Ovary (tissue), 9 donors: ENCODE data around the gene SH2B3. TPM values are rescaled to one million over a fixed set of nuclear protein-coding genes. Genes with fewer than 3 reads are reported as not detected.
A peak's percentile ranks its signal among the peaks of the same experiment; 100 is the strongest.

Experiments used
- DNase-seq, 5 donors: peaks; one replicate each; pipeline ENCODE4 v3.0.0-alpha.2; 2019 to 2020
- H3K27ac ChIP-seq, 2 donors: fragments of 200-600 bp; one replicate each; pipeline versions ENCODE4 v1.5.1 to v1.8.0; 2019 to 2022
- H3K27me3 ChIP-seq: fragments of 200-600 bp; one replicate; pipeline ENCODE4 v1.8.0; 2022
- H3K36me3 ChIP-seq: fragments of 200-600 bp; sonication (generic); one replicate; pipeline ENCODE4 v1.5.1; 2019
- H3K4me1 ChIP-seq: one replicate; pipeline ENCODE4 v1.8.1; 2013; ENCODE audit warnings: mild to moderate bottlenecking, moderate library complexity; ENCODE audit not compliant: insufficient read depth
- H3K4me3 ChIP-seq: fragments of 200-600 bp; sonication (generic); one replicate; pipeline ENCODE4 v1.5.1; 2017
- H3K9me3 ChIP-seq, 2 donors: fragments of 200-600 bp in 1 of 2; sonication (generic) in 1 of 2; one replicate each; pipeline versions ENCODE4 v1.5.1 to v1.8.1; 2013 to 2019; ENCODE audit warnings: mild to moderate bottlenecking in 1 of 2, moderate library complexity in 1 of 2
- CTCF ChIP-seq, 3 donors: fragments of 450-650 bp in 2 of 3; fragments of 200-600 bp in 1 of 3; IDR thresholded peaks; one replicate each; pipeline versions ENCODE4 v1.5.1 to v1.8.0; 2016 to 2022; ENCODE audit warnings: antibody characterized with exemption in 3 of 3, mild to moderate bottlenecking in 1 of 3
- EP300 ChIP-seq: sonication (generic); formaldehyde crosslinking; IDR thresholded peaks from one replicate; pipeline ENCODE4 v1.6.1; 2017; ENCODE audit warnings: antibody characterized with exemption
- POLR2A ChIP-seq: fragments of 450-650 bp; IDR thresholded peaks from one replicate; pipeline ENCODE4 v1.6.1; 2017; ENCODE audit warnings: antibody characterized with exemption, mild to moderate bottlenecking, moderate library complexity
- WGBS, 3 donors: extraction: QIAGEN DNeasy Blood & Tissue Kit in 1 of 3; methylation state at CpG; one replicate each; pipeline versions ENCODE4 v1.1.5 to v1.1.7; 2013 to 2017; 5-methylcytosine and 5-hydroxymethylcytosine counted together
- intact Hi-C, 4 donors: fragments of 100-400 bp; cut with DNase I; formaldehyde crosslinking; loops; one replicate each; pipeline versions ENCODE4 v1.11.0 to v1.15.1; 2022 to 2023
- polyA plus RNA-seq, 2 donors: library from polyadenylated mRNA; stranded (reverse); fragments of 200-250 nt in 1 of 2; fragments of 350-450 nt in 1 of 2; fragmentation: Illumina TruSeq in 1 of 2; extraction: RNeasy Lipid Tissue Mini Kit (QIAGEN cat#74804) in 1 of 2; gene quantifications; one replicate each; pipeline ENCODE4 v1.2.3, GENCODE V29; 2013 to 2014
- total RNA-seq, 7 donors: library from RNA; depleted of rRNA in 2 of 7; stranded (reverse); fragments of >200 nt in 2 of 7; fragmentation: NEBNext Ultra II Directional in 3 of 7; extraction: Animal tissue kit (Norgen Biotek cat#: 25700) in 3 of 7; gene quantifications; one replicate each; pipeline versions ENCODE4 v1.1.0 to v1.2.4, GENCODE V29; 2016 to 2023
- donor health status: DM: no; HTN: no; CAD: no; lungs with moderate emphysema.
- donor health status: DM: no; HTN: no; CAD: no.
- donor health status: Bipolar disorder and iron deficiency.
- donor health status: DM: yes; HTN: yes; CAD: no.
- donor health status: DM: no; HTN: no; CAD: no.
- donor health status: DM: yes; HTN: yes; CAD: no.

Gene SH2B3
- total and polyA plus RNA-seq, 9 donors = 7.2 to 24.0 (median 14.3) TPM

GRCh38 chr12:111469401-111469800 is 63.7 kb downstream of the SH2B3 start:
- intact Hi-C loops = no loop called here
- no peaks in the 10 kb centered on the region for H3K4me1 ChIP-seq
- H3K27ac ChIP-seq = no peak overlapping the region
- H3K36me3 ChIP-seq = no peaks in the 10 kb centered on the region
- TF ChIP-seq EP300 = no peak
- TF ChIP-seq CTCF (IDR thresholded peaks at IDR 0.05) = no peak
- TF ChIP-seq POLR2A = no peak
- no peaks in the 10 kb centered on the region for H3K9me3 ChIP-seq
- no peaks in the 10 kb centered on the region for H3K27me3 ChIP-seq
- DNase-seq = no peak
- H3K4me3 ChIP-seq = no peak overlapping the region
- 42 to 61% (median 44%) methylated on average over 2 of the region's 2 CpGs for WGBS, 3 donors

- H3K9me3 ChIP-seq = no peaks in the 10 kb centered on the region
- H3K27ac ChIP-seq = no peak overlapping the region
Observed at GRCh38 chr12:111471236-111471635, 65.5 kb downstream of the SH2B3 start.

GRCh38 chr12:111482462-111482861 is 76.7 kb downstream of the SH2B3 start:
- no peak overlapping the region for H3K4me3 ChIP-seq
- H3K9me3 ChIP-seq = no peaks in the 10 kb centered on the region
- no peak for DNase-seq
- no peaks in the 10 kb centered on the region for H3K27me3 ChIP-seq
- WGBS, 3 donors = 93 to 97% (median 95%) methylated on average over 2 of the region's 2 CpGs
- H3K4me1 ChIP-seq = no peaks in the 10 kb centered on the region
- no peak for TF ChIP-seq EP300
- TF ChIP-seq POLR2A = no peak
- no peak for TF ChIP-seq CTCF (IDR thresholded peaks at IDR 0.05)
- intact Hi-C loops = no loop called here
- H3K36me3 ChIP-seq = no peaks in the 10 kb centered on the region
- H3K27ac ChIP-seq = no peak overlapping the region

More at GRCh38 chr12:111471236-111471635, 65.5 kb downstream of the SH2B3 start:
- Histone ChIP-seq H3K36me3 (no peaks in the 10 kb centered on the region), H3K27me3 (no peaks in the 10 kb centered on the region), H3K4me3 (no peak overlapping the region), H3K4me1 (no peaks in the 10 kb centered on the region)
- DNase-seq = no peak
- WGBS, 3 donors = 74 to 90% (median 88%) methylated on average over 2 of the region's 2 CpGs
- intact Hi-C loops = no loop called here
- no peak for TF ChIP-seq CTCF (IDR thresholded peaks at IDR 0.05)
- TF ChIP-seq EP300 = no peak
- no peak for TF ChIP-seq POLR2A

- H3K27ac ChIP-seq = no peak overlapping the region
- TF ChIP-seq CTCF (IDR thresholded peaks at IDR 0.05) = no peak
- TF ChIP-seq EP300 = no peak
- TF ChIP-seq POLR2A = no peak
Observed at GRCh38 chr12:111488271-111488670, 82.5 kb downstream of the SH2B3 start.

More at GRCh38 chr12:111488271-111488670, 82.5 kb downstream of the SH2B3 start:
- intact Hi-C loops = no loop called here
- Histone ChIP-seq H3K36me3 (no peaks in the 10 kb centered on the region), H3K4me1 (peaks cover 2% of the 10 kb centered on the region), H3K4me3 (no peak overlapping the region), H3K27me3 (no peaks in the 10 kb centered on the region), H3K9me3 (no peaks in the 10 kb centered on the region)
- peak in 3 of 5 donors; percentile 54 to 75 (median 60) for DNase-seq
- WGBS, 3 donors = 3 to 19% (median 5%) methylated on average over 4 of the region's 4 CpGs
